NB4 (cell line): ENCODE data around the gene NOS3.

Experiments used
- POLR2A ChIP-seq: IDR thresholded peaks from 2 replicates; pipeline ENCODE4 v1.6.1; 2011; ENCODE audit warnings: mild to moderate bottlenecking; ENCODE audit not compliant: insufficient read length; ENCODE audit errors: extremely low read depth
- TF ChIP-seq, protein P1 (sequence below): IDR thresholded peaks from one replicate; pipeline ENCODE4 v1.5.1; 2012; ENCODE audit warnings: low read depth, low read length
- TF ChIP-seq, protein P2 (sequence below): IDR thresholded peaks from 2 replicates; pipeline ENCODE4 v1.6.1; 2011; ENCODE audit warnings: low read depth, low read length

DNA sequence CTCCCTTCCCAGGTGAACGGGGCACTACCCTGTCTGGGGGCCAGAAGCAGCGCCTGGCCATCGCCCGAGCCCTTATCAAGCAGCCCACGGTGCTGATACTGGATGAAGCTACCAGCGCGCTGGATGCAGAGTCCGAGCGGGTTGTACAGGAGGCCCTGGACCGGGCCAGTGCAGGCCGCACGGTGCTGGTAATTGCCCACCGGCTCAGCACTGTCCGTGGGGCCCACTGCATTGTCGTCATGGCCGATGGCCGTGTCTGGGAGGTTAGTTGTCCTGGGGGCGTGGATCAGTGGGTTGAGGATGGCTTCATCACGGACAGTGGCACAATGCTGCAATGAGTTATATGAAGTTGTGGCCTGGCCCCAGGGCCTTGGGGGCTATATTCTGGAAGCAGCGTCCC lies 53.1 kb downstream of the NOS3 start:
- no peak for TF ChIP-seq POLR2A
- TF ChIP-seq, protein P1, sequence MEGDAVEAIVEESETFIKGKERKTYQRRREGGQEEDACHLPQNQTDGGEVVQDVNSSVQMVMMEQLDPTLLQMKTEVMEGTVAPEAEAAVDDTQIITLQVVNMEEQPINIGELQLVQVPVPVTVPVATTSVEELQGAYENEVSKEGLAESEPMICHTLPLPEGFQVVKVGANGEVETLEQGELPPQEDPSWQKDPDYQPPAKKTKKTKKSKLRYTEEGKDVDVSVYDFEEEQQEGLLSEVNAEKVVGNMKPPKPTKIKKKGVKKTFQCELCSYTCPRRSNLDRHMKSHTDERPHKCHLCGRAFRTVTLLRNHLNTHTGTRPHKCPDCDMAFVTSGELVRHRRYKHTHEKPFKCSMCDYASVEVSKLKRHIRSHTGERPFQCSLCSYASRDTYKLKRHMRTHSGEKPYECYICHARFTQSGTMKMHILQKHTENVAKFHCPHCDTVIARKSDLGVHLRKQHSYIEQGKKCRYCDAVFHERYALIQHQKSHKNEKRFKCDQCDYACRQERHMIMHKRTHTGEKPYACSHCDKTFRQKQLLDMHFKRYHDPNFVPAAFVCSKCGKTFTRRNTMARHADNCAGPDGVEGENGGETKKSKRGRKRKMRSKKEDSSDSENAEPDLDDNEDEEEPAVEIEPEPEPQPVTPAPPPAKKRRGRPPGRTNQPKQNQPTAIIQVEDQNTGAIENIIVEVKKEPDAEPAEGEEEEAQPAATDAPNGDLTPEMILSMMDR, result no peak
- TF ChIP-seq, protein P2, sequence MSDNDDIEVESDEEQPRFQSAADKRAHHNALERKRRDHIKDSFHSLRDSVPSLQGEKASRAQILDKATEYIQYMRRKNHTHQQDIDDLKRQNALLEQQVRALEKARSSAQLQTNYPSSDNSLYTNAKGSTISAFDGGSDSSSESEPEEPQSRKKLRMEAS, result no peak
